ENCODE data around the gene FBLN2. TPM values are rescaled to one million over a fixed set of nuclear protein-coding genes. Genes with fewer than 3 reads are reported as not detected.

The FBLN2 gene
- total and polyA plus RNA-seq, 2 of the 13 experiments (the other 11 are each of a cell fraction or from before 2014, with no cell fraction given) = not detected

DNA sequence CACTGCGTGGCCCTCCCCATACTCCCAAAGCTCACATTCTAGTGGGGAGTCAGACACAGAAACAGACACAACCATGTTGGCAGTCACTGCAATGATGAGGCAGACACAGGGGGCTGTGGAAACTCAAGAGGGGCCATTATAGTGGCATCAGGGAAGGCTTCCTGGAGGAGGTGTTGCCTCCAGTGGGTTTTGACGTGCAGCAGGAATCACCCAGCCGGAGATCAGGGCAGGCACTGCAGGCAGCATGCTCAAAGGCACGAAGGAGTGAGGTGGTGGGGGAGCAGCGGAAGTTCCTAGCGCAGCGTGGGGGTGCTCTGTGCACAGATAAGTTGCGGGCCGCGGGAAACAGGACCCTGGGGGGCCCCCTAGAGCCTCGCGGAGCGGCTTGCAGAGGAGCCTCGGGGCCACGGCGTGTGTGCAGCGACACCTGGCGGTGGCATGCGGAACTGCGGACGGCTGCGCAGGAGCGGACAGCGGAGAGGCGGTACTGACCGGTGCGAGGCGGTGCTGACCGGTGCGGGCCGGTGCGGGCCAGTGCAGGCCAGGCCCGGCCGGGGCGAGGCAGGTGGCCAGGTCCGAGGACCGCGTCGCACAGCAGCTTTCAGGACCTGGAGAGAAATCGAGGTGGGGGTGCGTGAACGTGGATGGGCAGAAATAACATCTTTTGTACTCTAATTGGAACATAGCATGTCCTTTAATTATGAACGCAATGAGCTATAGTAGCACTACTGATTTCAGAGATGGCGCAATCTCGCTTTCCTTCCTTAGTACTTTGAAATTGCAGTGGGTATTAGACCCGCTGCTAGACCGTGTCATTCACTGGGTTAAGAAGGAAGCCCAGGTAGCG, 101.5 kb downstream of the FBLN2 start (continued):
- TF ChIP-seq ZSCAN31 (CRISPR knock-in tag; IDR thresholded peaks at IDR 0.05; ENCODE audit: low read depth) (peak; percentile 66; the same call in 1 of the 2 replicates), MTA1 (CRISPR knock-in tag; IDR thresholded peaks at IDR 0.05; ENCODE audit: borderline replicate concordance) (peak; percentile 50; the same call in 1 of the 2 replicates), SOX6 (IDR thresholded peaks at IDR 0.05) (no peak), SOX6 (CRISPR knock-in tag; IDR thresholded peaks at IDR 0.05) (peak; percentile 48; the same call in 1 of the 2 replicates), ZNF761 (CRISPR knock-in tag; conservative IDR thresholded peaks at IDR 0.05) (no peak), KDM2A (CRISPR knock-in tag; IDR thresholded peaks at IDR 0.05; ENCODE audit: borderline replicate concordance, low read depth) (peak; percentile 78), ETV6 (CRISPR knock-in tag; conservative IDR thresholded peaks at IDR 0.05) (peak; percentile 89), IKZF4 (CRISPR knock-in tag; IDR thresholded peaks at IDR 0.05; ENCODE audit: borderline replicate concordance, low read depth, not compliant biosample characterization) (no peak), ZNF230 (CRISPR knock-in tag; IDR thresholded peaks at IDR 0.05) (no peak), HNF4A (CRISPR knock-in tag; IDR thresholded peaks at IDR 0.05) (no peak; the same call in 1 of the 2 replicates), ZBTB7A (CRISPR knock-in tag; IDR thresholded peaks at IDR 0.05) (0 out of 2 replicates have a peak, but pooled peaks have one; percentile 51), ZNF652 (CRISPR knock-in tag; IDR thresholded peaks at IDR 0.05; ENCODE audit: borderline replicate concordance, low read depth) (no peak), STAT5B (CRISPR knock-in tag; IDR thresholded peaks at IDR 0.05) (0 out of 2 replicates have a peak, but pooled peaks have one; percentile 13), ZFP62 (CRISPR knock-in tag; IDR thresholded peaks at IDR 0.05) (no peak), ELF4 (CRISPR knock-in tag; IDR thresholded peaks at IDR 0.05; ENCODE audit: borderline replicate concordance) (no peak), AHR (CRISPR knock-in tag; IDR thresholded peaks at IDR 0.05) (peak; percentile 83; the same call in 1 of the 2 replicates), NFYB (CRISPR knock-in tag; IDR thresholded peaks at IDR 0.05) (no peak), MZF1 (CRISPR knock-in tag; IDR thresholded peaks at IDR 0.05; ENCODE audit: borderline replicate concordance) (no peak), ZNF33A (CRISPR knock-in tag; IDR thresholded peaks at IDR 0.05; ENCODE audit: borderline replicate concordance) (no peak)
- TF ChIP-seq, protein P1, sequence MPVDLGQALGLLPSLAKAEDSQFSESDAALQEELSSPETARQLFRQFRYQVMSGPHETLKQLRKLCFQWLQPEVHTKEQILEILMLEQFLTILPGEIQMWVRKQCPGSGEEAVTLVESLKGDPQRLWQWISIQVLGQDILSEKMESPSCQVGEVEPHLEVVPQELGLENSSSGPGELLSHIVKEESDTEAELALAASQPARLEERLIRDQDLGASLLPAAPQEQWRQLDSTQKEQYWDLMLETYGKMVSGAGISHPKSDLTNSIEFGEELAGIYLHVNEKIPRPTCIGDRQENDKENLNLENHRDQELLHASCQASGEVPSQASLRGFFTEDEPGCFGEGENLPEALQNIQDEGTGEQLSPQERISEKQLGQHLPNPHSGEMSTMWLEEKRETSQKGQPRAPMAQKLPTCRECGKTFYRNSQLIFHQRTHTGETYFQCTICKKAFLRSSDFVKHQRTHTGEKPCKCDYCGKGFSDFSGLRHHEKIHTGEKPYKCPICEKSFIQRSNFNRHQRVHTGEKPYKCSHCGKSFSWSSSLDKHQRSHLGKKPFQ (CRISPR knock-in tag; IDR thresholded peaks at IDR 0.05; ENCODE audit: insufficient replicate concordance) = no peak
- TF ChIP-seq, protein P2, sequence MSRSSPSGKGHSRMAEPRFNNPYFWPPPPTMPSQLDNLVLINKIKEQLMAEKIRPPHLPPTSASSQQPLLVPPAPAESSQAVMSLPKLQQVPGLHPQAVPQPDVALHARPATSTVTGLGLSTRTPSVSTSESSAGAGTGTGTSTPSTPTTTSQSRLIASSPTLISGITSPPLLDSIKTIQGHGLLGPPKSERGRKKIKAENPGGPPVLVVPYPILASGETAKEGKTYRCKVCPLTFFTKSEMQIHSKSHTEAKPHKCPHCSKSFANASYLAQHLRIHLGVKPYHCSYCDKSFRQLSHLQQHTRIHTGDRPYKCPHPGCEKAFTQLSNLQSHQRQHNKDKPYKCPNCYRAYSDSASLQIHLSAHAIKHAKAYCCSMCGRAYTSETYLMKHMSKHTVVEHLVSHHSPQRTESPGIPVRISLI (CRISPR knock-in tag; IDR thresholded peaks at IDR 0.05; ENCODE audit: borderline replicate concordance) = no peak
- TF ChIP-seq, protein P3, sequence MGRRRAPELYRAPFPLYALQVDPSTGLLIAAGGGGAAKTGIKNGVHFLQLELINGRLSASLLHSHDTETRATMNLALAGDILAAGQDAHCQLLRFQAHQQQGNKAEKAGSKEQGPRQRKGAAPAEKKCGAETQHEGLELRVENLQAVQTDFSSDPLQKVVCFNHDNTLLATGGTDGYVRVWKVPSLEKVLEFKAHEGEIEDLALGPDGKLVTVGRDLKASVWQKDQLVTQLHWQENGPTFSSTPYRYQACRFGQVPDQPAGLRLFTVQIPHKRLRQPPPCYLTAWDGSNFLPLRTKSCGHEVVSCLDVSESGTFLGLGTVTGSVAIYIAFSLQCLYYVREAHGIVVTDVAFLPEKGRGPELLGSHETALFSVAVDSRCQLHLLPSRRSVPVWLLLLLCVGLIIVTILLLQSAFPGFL (CRISPR knock-in tag; IDR thresholded peaks at IDR 0.05) = no peak
- TF ChIP-seq, protein P4, sequence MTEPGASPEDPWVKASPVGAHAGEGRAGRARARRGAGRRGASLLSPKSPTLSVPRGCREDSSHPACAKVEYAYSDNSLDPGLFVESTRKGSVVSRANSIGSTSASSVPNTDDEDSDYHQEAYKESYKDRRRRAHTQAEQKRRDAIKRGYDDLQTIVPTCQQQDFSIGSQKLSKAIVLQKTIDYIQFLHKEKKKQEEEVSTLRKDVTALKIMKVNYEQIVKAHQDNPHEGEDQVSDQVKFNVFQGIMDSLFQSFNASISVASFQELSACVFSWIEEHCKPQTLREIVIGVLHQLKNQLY (CRISPR knock-in tag; IDR thresholded peaks at IDR 0.05) = no peak
- TF ChIP-seq, protein P5, sequence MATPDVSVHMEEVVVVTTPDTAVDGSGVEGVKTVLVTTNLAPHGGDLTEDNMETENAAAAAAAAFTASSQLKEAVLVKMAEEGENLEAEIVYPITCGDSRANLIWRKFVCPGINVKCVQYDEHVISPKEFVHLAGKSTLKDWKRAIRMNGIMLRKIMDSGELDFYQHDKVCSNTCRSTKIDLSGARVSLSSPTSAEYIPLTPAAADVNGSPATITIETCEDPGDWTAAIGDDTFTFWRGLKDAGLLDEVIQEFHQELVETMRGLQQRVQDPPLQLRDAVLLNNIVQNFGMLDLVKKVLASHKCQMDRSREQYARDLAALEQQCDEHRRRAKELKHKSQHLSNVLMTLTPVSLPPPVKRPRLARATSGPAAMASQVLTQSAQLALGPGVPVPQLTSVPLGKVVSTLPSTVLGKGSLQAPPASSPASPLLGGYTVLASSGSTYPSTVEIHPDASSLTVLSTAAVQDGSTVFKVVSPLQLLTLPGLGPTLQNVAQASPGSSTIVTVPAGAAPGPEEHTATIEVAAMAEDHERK (CRISPR knock-in tag; IDR thresholded peaks at IDR 0.05; ENCODE audit: low read depth) = no peak

Measured in HepG2 (cell line).